WERI-Rb-1 (cell line): ENCODE measurements around the gene CAPN6.

Experiments
- DNase-seq: peaks from one replicate; pipeline ENCODE4 v3.0.0-alpha.2; 2020
- H3K27ac ChIP-seq: fragments of 250-450 bp; sonication (Bioruptor Pico); 2 replicates; pipeline ENCODE4 v1.5.1; 2020; ENCODE audit warnings: mild to moderate bottlenecking, moderate library complexity
- H3K27me3 ChIP-seq: fragments of 250-450 bp; sonication (Bioruptor Pico); 2 replicates; pipeline ENCODE4 v1.5.1; 2021; ENCODE audit warnings: mild to moderate bottlenecking, low read depth, moderate library complexity; ENCODE audit not compliant: insufficient read depth, severe bottlenecking
- H3K36me3 ChIP-seq: fragments of 250-450 bp; sonication (Bioruptor Pico); 2 replicates; pipeline ENCODE4 v1.5.1; 2020; ENCODE audit warnings: mild to moderate bottlenecking, moderate library complexity
- H3K4me3 ChIP-seq: 2 replicates; pipeline ENCODE4 v1.5.1; 2011; ENCODE audit warnings: low read depth, mild to moderate bottlenecking, control low read depth, low read length
- H3K9me3 ChIP-seq: fragments of 250-450 bp; sonication (Bioruptor Pico); 2 replicates; pipeline ENCODE4 v1.5.1; 2021; ENCODE audit warnings: mild to moderate bottlenecking, moderate library complexity; ENCODE audit not compliant: severe bottlenecking
- TF ChIP-seq, protein P1 (sequence below): IDR thresholded peaks from 2 replicates; pipeline ENCODE4 v1.5.1; 2011; ENCODE audit warnings: low read depth, mild to moderate bottlenecking, control low read depth, inconsistent platforms, low read length

Gene CAPN6

GRCh38 chrX:111257733-111258132, 12.6 kb downstream of the CAPN6 start:
- no peak overlapping the region for H3K27ac ChIP-seq
- H3K27me3 ChIP-seq = peaks cover 7% of the 10 kb centered on the region
- H3K36me3 ChIP-seq = no peaks in the 10 kb centered on the region
- DNase-seq = no peak
- H3K4me3 ChIP-seq = no peak overlapping the region
- no peaks in the 10 kb centered on the region for H3K9me3 ChIP-seq
- TF ChIP-seq, protein P1, sequence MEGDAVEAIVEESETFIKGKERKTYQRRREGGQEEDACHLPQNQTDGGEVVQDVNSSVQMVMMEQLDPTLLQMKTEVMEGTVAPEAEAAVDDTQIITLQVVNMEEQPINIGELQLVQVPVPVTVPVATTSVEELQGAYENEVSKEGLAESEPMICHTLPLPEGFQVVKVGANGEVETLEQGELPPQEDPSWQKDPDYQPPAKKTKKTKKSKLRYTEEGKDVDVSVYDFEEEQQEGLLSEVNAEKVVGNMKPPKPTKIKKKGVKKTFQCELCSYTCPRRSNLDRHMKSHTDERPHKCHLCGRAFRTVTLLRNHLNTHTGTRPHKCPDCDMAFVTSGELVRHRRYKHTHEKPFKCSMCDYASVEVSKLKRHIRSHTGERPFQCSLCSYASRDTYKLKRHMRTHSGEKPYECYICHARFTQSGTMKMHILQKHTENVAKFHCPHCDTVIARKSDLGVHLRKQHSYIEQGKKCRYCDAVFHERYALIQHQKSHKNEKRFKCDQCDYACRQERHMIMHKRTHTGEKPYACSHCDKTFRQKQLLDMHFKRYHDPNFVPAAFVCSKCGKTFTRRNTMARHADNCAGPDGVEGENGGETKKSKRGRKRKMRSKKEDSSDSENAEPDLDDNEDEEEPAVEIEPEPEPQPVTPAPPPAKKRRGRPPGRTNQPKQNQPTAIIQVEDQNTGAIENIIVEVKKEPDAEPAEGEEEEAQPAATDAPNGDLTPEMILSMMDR = no peak

- no peak overlapping the region for H3K27ac ChIP-seq
- DNase-seq = no peak
- no peak overlapping the region for H3K4me3 ChIP-seq
- H3K27me3 ChIP-seq = no peaks in the 10 kb centered on the region
- H3K9me3 ChIP-seq = no peaks in the 10 kb centered on the region
- H3K36me3 ChIP-seq = no peaks in the 10 kb centered on the region
- TF ChIP-seq, protein P1 = no peak
Measured at GRCh38 chrX:111254896-111255693, 15.2 kb downstream of the CAPN6 start.

GRCh38 chrX:111244235-111244750, 26.0 kb downstream of the CAPN6 start:
- DNase-seq = no peak

DNA sequence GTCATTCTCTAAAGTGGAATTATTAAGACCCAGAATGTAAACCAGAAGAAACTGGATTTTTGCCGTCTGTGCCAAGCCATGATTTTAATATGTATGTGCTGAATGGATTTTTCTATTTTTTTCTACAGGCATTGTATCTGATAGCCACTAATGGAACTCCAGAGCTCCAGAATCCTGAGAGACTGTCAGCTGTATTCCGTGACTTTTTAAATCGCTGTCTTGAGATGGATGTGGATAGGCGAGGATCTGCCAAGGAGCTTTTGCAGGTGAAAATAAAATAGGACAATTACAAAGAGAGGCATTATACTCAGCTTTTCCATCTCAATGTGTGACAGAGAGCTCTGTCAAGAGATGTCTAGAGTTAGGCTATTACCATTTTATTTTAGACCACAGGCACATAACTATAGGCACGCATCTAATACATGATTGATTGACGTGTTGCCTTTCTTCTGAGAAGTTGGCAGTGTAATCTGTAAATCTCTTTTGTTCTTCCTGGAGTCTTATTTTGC, 53.9 kb downstream of the CAPN6 start:
- no peak overlapping the region for H3K4me3 ChIP-seq
- TF ChIP-seq, protein P1 = no peak
- no peaks in the 10 kb centered on the region for H3K27me3 ChIP-seq
- no peak overlapping the region for H3K27ac ChIP-seq
- DNase-seq = no peak
- no peaks in the 10 kb centered on the region for H3K36me3 ChIP-seq
- no peaks in the 10 kb centered on the region for H3K9me3 ChIP-seq

More at GRCh38 chrX:111244235-111244750, 26.0 kb downstream of the CAPN6 start:
- Histone ChIP-seq H3K27me3 (no peaks in the 10 kb centered on the region), H3K36me3 (no peaks in the 10 kb centered on the region), H3K4me3 (no peak overlapping the region), H3K27ac (no peak overlapping the region), H3K9me3 (peaks cover 5% of the 10 kb centered on the region)
- TF ChIP-seq, protein P1 = peak; percentile 51

DNA sequence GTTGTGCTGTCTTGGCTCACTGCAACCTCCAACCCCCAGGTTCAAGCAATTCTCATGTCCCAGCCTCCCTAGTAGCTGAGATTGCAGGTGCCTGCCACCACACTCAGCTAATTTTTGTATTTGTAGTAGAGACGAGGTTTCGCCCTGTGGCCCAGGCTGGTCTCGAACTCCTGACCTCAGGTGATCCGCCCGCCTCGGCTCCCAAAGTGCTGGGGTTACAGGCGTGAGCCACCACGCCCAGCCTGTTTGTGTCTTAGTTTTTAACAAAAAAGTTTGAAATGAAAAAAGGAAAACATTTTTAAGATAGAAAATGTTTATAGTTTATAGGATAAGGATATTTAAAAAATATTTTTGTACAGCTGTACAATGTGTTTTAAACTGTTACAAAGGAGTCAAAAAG, 62.4 kb downstream of the CAPN6 start:
- H3K36me3 ChIP-seq = no peaks in the 10 kb centered on the region
- TF ChIP-seq, protein P1 = no peak

More for the DNA sequence above, 62.4 kb downstream of the CAPN6 start:
- DNase-seq = no peak
- H3K9me3 ChIP-seq = no peaks in the 10 kb centered on the region
- H3K4me3 ChIP-seq = no peak overlapping the region
- no peak overlapping the region for H3K27ac ChIP-seq
- no peaks in the 10 kb centered on the region for H3K27me3 ChIP-seq
